GM21528 (cell line): ENCODE measurements around the gene RMDN3.

ENCODE experiments used
- ATAC-seq: cut with Tn5 transposase; IDR thresholded peaks from one replicate; pipeline ENCODE4 v1.9.1; 2021; ENCODE audit warnings: mild to moderate bottlenecking, moderate library complexity; ENCODE audit not compliant: unreplicated experiment, low FRiP score

Gene RMDN3

DNA sequence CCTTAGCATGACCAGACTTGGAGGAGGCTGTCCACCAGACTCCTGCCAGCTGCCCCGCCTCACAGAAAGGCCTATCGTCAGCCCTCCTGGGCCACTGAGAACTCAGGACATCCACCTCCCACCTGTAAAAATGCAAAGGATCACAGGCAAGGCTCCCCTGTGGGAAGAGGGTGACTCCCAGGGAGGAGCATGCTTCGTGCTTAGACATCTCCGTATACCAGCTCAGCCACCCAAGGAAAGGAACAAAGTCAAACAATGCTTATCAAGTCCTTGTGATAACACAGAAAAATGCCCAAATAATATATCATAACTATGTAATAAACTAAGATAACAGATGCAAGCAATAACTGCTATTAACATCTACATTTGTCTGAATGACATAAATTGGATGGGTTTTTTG lies 4.2 kb downstream of the RMDN3 start:
- ATAC-seq: no peak

DNA sequence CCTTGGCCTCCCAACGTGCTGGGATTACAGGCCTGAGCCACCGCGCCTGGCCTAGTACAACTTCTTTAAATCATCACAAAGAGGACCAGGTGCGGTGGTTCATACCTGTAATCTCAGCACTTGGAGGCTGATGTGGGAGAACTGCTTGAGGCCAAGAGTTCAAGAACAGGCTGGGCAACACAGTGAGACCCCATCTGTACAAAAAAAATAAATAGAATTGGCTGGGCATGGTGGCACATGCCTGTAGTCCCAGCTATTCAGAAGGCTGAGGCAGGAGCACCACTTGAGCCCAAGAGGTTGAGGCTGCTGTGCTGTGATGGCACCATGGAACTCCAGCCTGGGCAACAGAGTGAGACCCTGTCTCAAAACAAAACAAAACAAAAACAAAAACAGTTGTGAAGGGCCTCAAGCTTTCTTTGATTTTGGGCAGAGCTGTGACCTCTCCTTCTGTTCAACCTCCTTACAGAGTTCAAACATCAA lies 5.9 kb downstream of the RMDN3 start:
- no peak for ATAC-seq

DNA sequence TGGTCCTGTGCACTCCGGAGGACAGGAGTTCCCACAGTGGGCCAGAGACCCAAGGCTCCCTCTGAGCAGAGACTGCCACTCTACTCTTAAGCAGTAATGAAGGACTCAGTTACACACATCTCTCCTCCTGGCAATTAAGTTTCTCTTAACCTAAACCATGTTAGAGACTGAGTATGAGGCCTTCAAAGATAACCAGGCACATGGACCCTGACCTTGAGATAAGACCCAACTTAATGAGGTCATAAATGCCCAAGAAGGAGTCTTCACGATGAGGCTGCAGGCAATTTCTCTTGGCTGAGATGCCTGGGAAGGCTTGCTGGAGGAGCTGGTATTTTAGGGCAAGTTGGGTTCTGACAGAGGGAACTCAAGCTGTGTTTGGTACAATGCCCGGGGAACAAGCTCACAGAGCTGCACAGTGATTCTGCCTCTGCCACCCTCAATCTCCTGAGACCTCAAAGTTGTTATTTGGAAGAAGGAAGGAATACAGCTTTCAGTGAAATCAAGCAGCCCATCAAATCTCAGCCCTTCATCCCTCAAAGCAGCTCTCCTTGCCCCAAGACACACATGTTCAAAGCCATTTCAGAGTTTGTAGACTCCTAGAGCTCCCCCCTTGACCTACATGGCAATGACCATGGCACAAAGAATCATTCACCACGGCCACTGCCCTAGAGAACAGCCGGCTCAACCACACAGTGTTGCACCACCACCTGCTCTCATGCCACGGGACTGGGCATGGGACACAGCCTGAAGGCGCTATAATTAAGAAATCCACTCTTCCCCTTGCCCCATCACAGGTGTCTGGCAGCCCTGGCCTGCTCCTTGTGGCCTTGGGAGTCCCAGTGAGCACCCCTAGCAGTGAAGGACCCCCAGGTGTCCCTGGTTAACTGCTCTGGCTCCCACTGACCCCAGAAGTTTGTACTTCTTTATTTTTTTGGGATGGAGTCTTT lies 7.1 kb downstream of the RMDN3 start:
- no peak for ATAC-seq

DNA sequence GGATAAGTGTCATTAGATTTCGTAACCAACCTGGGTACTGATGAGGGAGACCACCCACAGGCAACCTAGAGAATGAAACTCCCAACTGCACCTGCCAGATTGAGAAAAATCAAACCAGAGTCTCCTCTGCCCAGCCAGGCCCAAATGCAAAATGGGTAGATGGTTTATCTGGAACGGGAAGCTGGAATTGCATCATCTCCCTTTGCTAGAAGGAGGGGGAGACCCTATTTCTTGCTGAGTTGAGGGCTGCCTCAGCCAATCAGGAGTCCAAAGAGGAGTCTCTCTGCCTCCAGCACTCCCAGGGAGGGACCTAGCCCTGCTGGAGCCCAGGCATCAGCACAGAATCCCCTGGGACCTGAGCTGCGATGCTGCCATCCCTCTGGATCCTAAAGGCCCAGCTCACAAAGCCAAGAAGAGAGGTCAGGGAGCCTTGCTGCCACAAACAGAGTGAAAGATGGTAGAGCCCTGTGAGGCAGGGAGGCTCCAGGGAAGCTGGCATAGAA lies 8.1 kb downstream of the RMDN3 start:
- no peak for ATAC-seq

DNA sequence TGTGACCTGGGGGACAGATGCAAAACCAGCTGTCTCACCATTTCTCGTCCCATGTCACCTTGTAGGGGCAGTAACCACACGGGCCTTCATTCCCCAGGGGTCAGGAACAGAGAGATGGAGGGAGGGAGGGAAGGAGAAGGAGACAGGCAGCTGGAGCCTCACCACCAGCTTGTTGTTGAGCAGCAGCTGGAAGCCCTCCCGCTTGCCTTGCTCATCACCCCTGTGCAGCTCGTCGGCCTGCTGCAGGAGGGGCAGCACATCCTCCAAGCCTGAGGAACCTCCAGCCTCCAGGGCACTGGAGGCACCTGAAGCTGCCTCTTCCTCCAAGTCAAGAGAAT lies 10.3 kb downstream of the RMDN3 start:
- no peak for ATAC-seq

DNA sequence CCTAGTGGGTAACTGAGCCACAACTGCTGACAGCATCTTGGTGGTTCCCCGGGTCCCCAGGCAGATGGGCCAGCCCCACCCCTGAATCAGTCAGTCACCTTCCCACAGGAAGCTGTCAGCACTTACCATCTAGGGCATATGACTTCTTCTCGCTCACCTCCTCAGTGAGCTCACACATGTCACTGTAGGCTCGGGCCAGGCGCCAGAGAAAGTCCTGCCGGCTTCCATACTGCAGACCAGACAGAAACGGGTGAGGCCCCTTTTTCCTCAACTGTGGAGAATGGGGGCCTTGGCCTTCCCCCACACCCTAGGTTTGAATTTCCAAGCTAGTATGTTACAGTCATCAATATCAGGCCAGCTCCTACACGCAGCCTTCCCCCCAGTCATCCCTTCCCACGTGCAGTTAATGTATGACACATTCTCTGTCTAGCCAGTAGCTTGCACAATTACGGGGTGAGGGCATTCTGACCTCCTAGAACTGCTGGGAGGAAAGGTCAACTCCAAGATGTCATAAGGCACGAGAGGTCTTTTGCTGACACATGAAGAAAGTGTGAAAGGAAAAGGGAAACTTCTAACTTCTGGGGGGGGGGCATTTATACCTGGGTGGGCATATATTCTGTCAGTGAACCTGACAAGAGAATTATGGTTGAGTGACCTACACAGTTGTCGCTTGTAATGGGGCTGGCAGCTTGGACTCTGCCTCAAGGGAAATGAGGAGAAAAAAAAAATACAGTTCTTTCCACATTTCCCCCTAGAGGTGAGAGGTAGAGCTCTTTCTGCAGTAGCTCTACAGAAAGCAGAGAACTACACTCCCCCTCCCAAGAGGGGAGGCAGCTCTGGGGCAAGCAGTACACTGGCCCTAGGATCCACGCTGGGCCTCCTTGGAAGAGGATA lies 10.9 kb downstream of the RMDN3 start:
- ATAC-seq: no peak

DNA sequence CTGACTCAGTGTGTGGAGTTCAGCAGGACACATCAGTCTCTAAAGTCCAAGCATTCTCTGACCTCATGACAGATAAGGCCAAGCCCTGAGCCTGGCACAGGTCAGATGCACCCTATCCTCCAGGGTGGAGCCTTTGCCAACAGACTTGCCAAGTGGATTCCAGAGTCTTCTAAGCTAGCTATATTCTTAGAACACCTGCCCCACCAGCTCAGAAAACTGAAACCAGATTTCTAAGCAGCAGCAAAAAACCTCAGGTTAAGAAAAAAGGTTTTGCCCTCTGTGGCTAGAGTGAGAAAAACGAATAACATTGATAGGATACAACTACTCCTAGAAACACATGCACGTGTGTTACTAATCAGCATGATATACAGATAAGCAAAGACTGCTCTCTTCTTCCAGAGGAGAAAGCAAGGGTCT lies 11.6 kb downstream of the RMDN3 start:
- ATAC-seq: no peak

DNA sequence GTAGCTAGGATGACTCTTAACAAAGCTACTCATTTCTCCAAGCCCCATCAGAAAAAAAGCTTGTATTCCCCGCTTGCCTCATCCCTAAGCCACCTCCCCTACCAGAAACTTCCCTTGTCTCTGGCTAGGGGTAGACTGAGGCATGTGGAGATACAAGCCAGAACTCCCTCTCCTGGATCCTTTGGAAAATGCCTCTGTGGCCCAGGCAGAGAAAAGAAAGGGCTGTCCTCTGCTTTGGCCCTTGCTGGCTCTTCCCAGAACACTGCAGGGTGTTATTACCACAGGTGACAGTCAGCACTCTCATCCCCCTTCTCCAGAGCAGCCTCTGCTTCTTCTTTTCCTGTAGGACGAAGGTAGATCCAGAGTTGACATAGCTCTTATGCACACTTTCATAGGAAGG lies 15.2 kb downstream of the RMDN3 start:
- ATAC-seq: no peak

DNA sequence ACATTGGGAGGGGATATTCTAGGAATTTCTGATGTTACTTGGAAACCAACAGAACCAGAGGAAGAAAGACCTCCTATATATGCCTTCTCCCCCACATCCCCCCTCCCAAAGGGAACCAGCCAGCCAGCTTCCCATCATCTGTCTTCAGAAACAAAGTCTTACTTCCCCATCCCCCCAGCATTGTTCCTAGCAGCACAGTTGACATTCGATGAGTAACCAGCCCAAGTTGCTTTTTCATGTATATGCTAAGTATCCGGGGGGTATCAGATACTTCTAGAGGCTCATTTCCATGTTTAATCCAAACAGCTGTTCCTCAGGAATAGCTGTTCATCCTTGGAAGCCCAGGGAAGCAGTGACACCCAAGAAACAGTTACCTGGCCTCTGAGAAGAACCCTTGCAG lies 16.0 kb downstream of the RMDN3 start:
- no peak for ATAC-seq

DNA sequence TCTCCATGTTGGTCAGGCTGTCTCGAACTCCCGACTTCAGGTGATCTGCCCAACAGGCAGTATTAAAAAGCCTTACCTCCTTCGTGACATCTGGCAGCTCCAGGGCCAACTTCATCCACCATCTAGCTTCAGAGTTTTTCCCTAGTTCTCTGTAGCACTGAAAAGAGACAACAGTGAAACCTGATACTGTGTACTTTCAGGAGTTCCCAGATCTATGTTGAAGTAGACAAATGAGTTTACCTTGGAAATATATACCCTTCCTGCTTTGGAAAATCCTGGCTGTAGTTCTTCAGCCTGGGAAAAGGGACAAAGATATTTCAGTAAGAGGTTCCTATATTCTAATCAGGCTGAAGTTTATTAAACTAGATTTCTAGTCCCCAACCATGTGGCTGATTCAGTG lies 18.0 kb downstream of the RMDN3 start:
- ATAC-seq: no peak

DNA sequence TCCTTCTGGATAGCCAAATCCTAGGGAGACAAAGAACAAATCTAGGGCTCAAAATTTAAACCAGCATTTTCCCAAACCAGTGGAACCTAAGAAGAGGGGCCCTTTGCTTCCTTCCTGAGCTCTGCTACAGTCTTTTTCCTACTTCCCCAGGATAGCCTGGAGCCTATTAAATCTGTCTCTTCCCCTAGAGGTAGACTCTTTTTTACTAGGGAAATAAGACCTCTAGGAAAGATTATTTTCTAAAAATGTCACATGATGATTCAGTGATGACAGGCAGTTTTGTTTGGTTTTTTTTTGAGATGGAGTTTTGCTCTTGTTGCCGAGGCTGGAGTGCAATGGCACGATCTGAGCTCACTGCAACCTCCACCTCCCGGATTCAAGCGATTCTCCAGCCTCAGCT lies 18.5 kb downstream of the RMDN3 start:
- no peak for ATAC-seq

DNA sequence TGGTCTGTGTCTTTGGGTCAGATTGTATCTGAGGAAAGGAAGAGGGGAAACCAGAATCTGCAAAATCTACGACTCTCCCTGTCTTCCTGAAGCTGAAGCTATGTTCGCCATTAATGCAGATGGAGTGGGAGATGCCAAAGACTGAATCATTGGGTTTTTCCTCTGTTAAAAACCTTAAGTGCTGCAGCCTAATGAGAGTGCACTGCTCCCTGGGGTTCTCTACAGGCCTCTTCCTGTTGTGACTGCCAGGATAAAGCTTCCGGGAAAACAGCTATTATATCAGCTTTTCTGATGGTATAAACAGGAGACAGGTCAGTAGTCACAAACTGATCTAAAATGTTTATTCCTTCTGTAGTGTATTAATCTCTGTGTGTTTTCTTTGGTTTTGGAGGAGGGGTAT lies 24.0 kb downstream of the RMDN3 start:
- no peak for ATAC-seq

DNA sequence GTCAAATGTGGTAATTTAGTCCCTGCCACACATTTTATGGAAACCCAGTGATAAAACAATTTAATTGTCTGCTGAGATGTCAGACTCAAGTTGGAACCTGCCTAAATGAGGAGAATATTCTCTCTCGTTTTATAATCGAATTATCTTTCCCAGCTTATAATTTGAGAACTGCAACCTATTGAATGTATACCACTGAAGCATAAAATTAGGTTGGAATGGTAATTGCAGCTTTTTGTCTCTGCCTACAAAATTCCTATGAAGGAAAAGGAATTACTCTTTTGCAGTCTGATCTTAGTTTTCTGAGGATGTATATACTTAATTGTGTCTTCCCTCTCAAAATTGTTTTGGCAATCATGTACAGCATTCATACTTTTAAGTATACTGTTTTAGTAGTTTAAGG lies 31.1 kb downstream of the RMDN3 start:
- no peak for ATAC-seq

DNA sequence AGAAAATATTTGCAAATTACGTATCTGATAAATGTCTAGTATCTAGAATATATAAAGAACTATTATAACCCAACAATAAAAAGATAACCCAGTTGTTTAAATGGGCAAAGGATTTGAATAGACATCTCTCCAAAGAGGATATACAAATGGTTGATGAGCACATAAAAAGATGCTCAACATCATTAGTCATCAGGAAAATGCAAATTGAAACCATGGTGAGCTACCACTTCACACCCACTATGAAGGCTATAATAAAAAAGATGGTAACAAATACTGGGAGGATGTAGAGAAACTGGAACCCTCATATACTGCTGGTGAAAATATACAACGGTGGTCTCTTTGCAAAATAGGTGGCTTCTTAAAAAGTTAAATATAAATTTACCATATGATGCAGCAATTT lies 32.1 kb downstream of the RMDN3 start:
- ATAC-seq: no peak

DNA sequence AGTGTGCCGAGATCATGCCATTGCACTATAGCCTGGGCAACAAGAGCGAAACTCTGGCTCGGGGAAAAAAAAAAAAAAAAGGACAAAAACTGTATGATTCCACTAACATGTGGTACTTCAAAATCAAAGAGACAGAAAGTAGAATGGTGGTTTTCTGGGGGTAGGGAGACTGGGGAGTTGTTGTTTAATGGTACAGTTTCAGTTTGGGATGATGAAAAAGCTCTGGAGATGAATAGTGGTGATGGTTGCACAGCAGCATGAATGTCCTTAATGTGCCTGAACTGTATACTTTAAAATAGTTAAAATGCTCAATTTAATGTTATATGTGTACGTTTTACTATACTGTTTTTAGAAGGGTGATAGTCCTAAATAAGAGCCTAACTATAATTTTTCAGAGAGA lies 32.7 kb downstream of the RMDN3 start:
- ATAC-seq: no peak

DNA sequence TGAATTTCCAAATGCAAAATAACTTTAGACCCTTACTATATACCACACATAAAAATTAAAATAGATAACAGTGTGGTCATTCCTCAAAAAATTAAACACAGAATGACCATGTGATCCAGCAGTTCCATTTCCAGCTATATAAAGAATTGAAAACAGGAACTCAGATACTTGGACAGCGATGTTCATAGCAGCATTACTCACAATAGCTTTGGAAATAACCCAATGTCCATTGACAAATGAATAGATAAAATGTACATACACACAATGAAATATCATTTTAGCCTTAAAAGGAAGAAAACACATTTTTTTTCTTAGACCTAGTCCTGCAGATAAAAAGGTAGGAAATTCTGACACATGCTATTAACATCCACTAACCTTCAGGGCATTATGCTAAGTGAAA lies 33.4 kb downstream of the RMDN3 start:
- no peak for ATAC-seq

DNA sequence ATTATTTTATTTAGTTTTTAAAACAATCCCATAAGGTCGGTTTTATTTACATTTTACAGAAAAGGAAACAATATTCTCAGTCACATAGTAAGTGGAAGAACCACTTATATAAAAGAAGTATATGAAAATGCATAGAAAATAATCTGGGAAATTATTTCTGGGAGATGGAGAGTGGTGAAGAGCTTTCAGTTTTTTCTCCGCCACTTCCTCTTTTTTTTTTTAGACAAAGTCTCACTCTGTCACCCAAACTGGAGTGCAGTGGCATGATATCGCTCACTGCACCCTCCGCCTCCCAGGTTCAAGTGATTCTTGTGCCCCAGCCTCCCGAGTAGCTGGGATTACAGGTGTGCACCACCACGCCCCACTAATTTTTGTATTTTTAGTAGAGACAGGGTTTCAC lies 38.9 kb downstream of the RMDN3 start:
- ATAC-seq: no peak

DNA sequence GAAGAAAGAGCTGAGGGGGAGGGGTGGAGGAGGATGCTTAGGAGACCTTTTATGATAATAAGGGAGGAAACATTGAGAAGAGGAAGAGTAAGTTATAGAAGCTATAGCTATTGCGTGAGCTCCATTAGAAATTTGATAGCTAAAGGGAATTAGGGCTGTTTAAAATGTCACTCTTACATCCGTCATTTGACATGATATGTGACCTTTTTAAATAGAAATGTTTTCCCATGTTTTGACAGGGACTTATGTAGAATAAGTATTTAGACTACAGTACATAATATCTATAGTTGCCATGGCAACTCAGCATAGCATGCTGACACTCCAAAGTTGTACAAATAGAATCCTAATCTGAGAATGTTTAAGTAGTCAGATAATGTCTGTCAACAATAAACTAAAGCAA lies 40.9 kb downstream of the RMDN3 start:
- no peak for ATAC-seq

DNA sequence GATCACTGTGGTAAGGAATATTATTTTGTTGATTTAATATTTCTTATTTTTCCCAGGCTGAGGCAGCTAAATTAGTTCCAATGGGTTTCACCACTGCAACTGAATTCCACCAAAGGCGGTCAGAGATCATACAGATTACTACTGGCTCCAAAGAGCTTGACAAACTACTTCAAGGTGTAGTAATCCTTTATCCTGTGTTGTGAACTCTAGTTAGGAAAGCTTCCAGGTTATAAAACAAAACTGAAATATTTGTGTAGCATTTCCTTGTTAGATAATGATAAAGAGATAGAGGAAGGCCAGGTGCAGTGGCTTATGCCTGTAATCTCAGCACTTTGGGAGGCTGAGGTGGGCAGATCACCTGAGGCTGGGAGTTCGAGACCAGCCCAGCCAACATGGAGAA lies 48.9 kb downstream of the RMDN3 start:
- no peak for ATAC-seq

DNA sequence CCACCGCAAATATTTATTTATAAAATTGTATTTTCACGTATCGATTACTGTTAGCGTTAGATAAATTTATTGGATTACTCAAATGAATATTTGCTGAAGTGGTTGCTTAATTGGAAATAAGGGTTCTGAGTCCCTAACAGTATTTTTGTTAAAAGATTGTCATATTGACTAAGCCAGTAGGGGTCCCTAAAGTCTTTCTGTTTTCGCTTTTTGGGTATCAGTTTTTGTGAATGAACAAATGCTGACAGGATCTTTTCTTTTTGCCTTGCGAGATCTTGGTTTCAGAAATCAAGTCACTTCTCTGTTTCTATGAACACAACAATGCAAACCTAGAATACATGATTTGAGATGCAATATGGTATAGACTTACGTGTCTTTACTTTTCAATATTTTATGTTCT lies 53.0 kb downstream of the RMDN3 start:
- no peak for ATAC-seq

DNA sequence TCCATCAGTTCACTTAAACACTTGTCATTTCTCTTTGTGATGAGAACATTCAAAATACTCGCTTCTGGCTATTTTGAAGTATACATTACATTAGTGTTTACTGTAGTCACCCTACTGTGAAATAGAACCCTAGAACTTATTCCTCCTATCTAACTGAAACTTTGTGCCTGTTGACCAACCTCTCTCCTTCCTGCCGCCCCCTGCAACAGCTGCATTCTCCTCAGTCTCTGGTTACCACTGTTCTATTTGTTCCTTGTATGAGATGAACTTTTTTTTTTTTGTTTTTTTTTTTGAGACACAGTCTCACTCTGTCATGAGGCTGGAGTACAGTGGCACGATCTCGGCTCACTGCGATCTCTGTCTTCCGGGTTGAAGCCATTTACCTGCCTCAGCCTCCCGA lies 57.1 kb downstream of the RMDN3 start:
- ATAC-seq: no peak
